Ramos (cell line): Measurements from ENCODE around the gene IL1R1.
"Not testable (repeated sequence)": the region's sequence is repeated elsewhere in the genome, so short reads cannot be mapped to it uniquely, and the experiment has no call there.

Experiments used
- in situ Hi-C: fragments of 300-500 bp; cut with MboI; formaldehyde crosslinking; loops from one replicate; pipeline ENCODE4 v1.14.3; 2022; ENCODE audit warnings: low sequenced_read_pairs; ENCODE audit not compliant: unreplicated experiment

The IL1R1 gene, protein sequence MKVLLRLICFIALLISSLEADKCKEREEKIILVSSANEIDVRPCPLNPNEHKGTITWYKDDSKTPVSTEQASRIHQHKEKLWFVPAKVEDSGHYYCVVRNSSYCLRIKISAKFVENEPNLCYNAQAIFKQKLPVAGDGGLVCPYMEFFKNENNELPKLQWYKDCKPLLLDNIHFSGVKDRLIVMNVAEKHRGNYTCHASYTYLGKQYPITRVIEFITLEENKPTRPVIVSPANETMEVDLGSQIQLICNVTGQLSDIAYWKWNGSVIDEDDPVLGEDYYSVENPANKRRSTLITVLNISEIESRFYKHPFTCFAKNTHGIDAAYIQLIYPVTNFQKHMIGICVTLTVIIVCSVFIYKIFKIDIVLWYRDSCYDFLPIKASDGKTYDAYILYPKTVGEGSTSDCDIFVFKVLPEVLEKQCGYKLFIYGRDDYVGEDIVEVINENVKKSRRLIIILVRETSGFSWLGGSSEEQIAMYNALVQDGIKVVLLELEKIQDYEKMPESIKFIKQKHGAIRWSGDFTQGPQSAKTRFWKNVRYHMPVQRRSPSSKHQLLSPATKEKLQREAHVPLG

DNA sequence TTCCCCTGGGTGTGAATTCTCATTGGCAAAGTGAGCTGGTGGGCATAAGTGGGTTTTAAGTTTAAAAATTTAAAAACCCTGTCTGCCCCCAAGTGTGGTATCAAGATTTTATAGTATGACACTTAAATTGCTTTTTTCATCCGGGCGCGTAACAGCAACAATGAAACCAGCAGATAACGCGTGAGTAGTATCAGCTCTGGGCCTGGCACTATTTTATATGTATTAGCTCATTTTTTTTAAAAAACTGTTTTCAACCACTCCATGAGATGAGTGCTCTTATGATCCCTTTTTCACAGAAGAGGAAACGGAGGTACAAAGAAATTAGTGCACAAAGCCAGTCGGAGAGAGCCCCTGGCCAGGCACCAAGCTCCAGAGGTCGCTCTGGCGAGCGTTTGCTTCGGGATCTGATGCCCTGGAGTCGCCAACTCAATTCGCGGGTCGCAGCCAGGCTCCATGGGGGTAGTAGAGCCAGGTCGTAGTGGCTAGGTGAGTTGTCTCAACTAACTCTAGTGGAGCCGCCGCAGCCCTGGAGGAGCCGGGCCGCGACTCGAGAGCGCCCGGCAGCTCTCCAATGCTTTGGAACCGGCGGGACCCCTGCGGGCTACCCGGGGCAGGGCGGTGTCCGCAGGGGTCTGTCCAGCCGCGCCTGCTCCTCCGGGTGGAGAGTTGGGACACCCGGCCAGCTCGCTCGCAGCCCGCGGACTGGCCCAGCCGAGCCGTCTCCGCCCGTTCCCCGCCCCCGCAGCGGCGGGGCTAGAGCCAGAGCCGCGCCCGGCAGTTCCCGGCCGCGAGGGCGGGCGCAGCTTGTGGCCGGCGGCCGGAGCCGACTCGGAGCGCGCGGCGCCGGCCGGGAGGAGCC, at the start of gene IL1R1:
IL1R1 (plus strand) TSS at position 777 of the 859 bp plus-strand sequence. CDS start 14,979 bp downstream, outside the sequence.
- in situ Hi-C loops = no loop called here

DNA sequence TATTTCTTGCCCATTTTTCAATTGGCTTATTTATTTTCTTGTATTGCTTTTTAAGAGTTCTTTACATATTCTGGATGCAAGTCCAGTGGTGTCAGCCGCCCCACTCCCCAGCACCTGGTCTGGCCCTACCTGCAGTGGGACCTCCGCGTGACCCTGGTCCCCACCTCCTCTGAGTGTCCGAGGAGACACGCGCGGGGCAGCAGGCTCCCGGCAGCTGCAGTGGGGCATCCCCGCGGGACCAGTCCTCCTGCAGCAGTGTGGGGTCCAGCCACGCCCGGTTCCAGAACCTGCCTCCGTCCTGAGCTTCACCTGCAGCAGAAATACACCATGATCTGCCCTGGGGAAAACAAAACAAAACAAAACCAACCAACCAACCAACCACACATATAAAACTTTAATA, 48.9 kb upstream of the IL1R1 start:
- in situ Hi-C loops = no loop called here

DNA sequence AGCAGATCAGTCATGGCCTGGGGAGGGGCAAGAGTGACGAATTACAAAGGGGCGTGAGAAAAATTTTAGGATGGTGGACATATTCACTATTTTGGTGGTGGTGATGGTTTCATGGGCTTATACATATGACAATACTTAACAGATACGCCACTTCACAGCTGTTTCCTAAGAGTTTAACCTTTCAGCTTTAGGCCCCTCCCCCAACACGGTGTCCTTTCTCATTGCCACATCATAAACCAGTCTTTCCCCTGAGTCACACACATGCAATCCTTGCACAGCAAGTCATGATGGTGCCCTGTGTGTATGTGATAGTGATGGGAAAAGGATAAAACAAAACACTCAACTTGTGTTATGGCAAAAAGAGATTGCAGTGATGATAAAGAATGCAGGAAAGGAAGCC, 47.6 kb upstream of the IL1R1 start:
- in situ Hi-C loops = no loop called here

DNA sequence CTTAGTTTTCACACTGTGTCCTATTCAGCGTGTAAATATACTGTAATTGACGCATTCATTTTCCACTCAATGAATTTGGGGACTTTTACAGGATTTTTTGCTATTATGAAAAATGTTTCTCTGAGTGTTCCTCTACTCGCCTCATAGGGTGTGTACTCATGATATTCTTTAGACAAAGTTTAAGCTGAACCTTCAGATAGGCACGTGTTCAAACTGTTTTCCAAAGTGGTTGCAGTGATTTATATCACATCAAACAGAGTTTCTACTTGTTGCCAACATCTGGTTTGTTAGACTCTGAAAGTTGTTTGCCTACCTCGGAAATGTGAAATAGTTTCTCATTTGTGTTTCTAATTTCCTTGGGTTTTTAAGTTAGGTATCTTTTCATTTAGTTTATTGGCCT, 46.4 kb upstream of the IL1R1 start:
- in situ Hi-C loops = no loop called here

DNA sequence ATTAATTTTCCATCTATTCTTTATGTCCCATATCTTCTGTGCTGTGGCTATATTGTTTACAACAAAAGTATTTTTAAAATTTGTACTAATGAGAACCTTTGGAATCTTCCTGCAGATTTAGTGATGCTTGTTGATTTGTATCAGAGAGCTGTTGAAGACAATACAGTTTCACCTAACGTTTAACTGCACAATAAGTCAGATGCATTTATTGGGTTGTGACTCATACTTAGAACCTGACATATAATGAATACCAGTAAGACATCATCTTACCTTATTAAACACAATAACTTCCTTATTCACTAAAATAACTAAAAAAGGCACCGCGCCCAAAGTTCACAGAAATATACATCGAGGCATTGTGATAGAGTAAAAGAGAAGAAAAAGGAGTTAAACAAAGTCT, 43.8 kb upstream of the IL1R1 start:
- in situ Hi-C loops = no loop called here

DNA sequence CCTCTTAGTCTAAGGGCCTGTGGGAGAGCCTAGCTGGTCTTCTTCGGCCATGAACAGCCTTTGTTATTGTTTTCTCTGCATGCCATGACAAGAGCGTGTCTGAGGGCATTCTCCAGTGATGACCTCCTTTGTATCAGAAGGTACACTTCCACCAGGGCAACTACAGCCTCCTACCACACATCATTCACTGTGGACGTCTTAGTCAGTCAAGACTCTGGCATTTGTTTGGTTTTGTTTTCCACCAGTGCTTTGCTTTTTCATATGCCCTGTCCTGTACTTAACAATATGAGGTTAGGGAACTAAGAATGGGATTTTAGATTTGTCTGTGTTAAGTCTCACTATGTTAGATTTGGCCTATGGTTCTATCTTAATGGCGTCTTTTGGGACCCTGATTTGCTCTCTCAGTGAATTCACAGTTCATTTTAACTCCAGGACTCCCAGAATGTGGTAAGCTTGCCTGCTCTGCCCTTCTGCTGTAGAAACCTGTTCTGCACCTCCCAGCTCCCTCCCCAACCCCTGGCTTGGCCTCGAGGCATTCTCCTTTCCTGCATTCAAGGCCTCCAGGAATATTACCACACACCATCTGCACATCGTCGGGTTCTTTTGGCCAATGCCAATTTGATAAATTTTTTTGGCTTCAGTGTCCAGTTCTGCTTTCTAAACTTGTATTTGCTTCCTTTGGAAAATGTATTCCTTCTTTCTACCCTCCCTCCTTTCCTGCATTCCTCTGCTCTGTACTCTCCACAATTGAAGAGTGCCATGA, 42.8 kb upstream of the IL1R1 start:
- in situ Hi-C loops = no loop called here

DNA sequence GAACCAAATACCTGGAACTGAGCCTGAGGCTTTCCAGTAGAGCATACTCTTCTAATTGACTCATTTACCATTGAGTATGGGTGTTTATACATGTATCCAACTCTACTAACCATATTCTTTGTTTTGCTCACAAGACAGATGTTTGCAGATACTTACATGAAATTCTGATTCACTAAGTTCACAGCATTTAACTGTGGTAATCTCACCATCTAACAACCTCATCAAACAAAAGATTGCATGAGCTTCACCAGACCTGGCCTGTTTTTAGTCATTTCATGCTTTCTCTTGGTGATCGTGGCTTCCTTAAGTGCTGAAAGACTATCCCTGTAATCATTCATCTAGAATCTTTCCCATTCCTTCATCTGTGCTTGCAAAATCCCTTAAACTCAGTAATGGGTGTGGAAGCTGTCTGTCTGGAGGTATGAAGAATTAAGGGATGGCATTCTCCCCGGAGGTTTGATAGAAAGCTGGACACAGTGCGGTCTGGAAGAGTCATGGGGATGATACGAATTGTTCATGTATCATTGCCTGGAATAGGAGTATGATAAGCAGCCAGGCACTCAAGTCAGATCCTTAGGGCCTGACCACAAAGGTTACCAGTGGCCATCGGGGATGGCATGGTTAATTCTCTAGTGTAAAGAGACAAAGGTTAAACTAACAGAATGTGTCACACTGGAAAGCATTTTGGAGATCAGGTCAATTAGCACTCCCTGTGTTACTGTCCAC, 42.0 kb upstream of the IL1R1 start:
- in situ Hi-C loops = no loop called here

DNA sequence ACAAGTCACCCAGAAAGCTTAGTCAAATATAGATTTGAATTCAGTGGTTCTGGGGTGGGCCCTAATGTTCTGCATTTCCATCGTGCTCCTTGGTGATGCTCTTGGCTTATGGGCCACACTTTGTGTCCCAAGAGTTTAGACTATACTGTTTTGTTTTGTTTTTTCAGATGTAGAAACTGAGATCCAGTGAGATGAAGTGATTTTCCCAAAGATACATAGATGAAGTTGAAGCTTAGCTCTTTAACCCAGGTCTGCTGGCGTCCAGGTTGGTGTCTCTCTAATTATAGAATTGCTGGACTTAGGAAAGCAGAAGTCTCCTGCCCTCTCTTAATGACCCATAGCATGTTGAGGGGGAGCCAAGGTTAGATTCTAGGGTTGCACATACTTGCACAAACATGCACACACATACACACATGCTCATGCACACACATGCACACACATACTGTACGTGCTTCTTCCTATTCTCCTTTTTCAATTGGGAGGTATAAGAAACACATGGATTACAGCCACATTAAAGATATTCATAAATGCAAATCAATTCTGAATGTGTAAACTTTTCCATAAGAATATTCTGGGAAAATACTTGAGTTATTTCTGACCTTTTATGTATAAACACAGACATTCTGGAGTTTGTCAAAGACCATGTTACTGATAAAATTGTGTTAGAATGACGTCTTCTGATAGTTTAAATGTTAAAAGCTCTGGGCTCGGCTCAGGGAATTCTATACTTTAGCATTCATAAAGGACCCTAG, 41.3 kb upstream of the IL1R1 start:
- in situ Hi-C loops = no loop called here

DNA sequence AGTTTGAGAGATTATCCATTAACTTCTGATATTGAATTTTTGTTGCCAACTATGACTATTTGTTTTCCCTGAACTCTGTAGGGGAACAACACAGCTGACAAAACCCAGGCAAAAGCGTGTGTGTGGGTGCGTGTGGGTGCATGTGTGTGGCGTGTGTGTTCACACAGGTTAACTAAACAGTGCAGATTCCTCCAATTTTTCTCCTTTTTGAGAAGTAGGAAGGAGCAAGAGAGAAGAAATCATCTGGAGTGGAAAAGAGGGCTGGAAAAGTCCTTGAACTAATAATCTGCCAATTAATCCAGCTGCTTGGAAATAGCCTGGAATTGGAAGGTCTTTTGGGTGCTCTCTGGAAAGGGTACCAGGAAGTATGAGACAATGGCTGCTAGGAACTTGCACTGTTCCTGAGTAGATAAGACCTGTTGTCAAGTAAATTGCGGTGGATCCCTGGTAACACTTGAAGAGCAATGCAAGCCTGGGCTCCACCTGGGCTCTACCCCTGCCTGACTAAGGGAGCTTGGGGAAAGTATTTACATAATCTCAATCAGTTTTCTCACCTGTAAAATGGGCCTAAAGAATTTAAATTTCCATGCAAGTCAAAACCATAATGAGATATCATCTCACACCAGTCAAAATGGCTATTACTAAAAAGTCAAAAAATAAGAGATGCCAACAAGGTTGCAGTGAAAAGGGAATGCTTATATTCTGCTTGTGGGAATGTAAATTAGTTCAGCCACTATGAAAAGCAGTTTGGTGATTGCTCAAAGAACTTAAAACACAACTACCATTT, 40.5 kb upstream of the IL1R1 start:
- in situ Hi-C loops = no loop called here

DNA sequence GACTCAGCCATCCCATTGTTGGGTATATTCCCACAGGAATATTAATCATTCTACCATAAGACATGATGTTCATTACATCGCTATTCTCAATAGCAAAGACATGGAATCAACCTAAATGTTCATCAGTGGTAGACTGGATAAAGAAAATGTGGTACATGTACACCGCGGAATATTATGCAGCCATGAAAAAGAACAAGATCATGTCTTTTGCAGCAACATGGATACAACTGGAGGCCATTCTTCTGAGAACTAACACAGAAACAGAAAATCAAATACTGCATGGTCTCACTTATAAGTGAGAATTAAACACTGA, 40.0 kb upstream of the IL1R1 start:
- in situ Hi-C loops = not testable (repeated sequence)

DNA sequence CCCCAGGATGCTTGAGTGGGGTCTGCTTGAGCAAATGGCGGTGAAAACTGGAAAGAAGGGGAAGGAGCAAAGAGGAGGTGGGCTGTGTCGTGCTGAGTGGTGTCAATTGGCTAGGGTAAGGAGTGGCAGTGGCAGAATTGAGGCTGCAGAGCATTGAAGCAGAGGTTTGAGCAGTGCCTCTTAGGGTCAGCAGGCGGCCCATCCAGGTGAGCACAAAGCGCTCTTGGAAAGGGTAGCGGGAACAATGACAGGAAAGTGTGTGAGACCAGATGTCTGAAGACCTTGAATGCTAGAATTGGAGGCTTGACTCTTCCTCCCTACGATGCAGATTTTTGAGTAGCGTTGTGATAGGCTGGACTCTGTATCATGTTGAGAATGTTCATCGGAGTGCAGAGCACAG, 39.3 kb upstream of the IL1R1 start:
- in situ Hi-C loops = no loop called here

DNA sequence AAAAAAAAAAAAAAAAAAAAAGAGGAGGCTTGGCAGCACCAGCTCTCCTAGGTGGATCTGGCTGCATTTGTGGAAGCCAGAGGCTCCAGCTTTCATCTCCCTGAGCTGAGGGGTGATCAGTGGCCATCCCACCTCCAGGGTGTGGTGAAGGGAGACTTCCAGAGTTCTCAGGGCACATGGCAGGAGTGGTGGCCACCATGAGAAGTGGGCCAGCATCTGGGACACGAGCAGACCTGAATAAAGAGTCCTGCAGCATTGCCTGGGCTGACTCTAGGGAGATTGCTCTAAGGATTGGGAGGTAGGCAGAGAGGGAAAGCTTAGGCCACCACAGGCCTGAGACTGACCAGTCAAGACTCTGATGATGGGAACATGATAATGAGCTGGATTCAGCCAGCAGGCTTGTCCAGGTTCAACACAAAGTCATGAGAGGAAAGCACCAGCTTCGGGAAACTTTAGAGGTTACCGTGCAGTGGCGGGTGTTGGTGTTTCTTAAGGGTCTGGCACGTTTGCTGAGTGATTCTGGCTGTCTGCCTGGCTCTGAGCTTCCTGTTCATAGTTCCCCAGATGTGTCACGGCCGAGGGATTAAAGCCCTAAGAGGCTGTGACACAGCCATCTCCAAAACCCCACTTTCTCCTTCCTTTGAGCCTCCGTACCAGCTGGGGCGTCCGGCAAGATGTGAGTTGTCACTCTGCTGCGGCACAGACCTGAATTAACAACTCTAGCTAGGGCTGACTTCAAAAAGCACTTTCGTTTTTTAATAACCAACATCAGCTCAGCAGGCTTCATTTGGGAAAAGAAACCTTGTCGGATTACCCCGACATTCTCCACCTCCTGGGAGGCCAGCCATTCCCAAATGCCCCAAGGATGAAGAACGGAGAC, 38.3 kb upstream of the IL1R1 start:
- in situ Hi-C loops = no loop called here

DNA sequence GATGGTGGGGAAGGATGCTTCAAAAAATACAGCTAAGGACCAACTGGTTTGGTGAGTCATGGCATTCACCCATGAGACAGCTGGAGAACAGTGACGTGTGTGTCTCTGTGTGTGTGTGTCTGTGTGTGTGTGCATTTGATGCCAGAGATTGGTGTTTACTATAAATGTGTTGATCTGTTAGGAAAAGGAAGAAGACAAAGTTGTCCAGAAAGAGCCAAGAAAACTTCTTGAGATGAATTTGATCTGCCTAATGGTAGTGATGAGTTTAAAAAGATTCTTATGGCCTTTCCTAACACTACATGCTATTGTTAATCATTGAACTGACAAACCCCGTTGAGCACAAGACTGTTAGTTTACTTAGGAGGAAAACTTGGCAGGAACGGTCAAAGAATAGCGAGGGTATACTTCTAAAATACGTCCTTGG, 36.4 kb upstream of the IL1R1 start:
- in situ Hi-C loops = no loop called here

DNA sequence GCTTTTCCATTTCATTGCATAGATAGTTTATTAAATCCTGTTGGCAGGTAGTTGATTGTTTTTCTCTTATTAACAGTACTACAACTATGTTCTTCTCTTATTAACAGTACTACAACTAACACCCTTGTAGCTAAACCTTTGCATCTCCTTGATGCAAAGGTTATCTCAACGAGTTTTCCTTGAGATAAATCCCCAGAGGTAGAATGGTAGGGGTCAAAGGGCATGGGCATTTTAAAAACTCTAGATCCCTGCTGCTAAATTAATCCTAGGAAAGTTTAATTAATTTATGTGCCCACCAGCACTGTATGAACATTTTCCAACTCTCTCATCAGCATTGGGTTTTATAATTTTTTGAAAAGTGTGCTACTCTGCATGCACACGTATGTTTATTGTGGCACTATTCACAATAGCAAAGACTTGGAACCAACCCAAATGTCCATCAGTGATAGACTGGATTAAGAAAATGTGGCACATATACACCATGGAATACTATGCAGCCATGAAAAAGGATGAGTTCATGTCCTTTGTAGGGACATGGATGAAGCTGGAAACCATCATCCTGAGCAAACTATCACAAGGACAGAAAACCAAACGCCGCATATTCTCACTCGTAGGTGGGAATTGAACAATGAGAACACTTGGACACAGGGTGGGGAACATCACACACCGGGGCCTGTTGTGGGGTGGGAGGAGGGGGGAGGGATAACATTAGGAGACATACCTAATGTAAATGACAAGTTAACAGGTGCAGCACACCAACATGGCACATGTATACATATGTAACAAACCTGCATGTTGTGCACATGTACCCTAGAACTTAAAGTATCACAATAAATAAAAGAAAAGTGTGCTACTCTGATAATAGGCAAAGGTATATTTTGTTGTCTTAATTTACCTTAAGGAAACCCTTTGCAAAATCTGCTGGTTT, 35.5 kb upstream of the IL1R1 start:
- in situ Hi-C loops = not testable (repeated sequence)

DNA sequence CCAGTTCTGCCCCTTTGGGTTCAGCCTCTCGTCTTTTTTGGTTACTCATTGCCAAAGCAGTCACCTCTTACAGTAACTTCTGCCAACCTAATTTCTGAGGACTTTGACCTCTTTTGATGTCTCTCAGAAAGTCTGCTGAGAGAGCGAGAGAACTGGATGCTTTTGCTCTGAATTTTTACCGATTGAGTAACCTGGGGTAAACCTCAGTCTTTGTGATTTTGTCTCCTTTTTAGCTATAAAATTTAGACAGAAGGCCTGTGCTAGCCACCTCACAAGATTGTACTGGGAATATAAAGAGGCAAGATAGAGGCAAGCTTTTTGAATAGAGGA, 34.8 kb upstream of the IL1R1 start:
- in situ Hi-C loops = no loop called here

DNA sequence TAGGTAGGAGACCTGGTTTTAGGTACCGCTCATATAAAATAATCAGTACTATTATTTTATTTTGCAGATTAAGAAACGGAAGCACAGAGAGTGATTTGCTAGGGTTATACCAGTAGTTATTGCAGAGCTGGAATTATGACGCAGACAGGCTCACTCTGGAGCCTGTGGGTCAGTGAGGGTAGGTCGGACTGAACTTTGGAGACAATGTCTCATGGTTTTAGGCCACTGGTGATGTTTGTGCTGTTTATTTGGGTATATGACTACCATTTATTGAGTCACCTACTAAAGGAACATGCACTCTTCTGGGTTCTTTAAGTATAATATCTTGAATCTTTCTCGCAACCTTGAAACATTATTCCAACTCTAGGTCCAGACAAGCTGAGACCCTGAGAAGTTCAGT, 33.5 kb upstream of the IL1R1 start:
- in situ Hi-C loops = no loop called here

DNA sequence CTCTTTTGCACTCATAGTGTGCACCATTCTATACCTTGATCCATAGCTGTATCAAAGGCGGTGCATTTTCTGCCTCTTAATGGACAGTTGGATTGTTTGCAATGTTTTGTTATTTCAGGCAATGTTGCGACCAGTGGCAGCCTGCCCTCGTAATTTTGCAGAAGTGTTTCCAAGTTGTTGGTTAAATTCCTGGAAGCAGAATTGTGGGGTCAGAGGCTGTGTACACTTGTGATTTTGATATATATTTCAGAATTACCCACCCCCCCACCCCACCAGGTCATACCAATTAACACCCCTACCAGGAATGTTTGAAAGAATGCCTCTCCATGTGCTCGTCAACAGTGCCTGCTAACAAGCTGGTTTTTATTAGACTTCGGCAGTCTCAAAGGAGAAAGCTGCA, 32.4 kb upstream of the IL1R1 start:
- in situ Hi-C loops = no loop called here
